EH (cell line): ENCODE data around the gene RTF1.
"Not testable (repeated sequence)": the region's sequence is repeated elsewhere in the genome, so short reads cannot be mapped to it uniquely, and the experiment has no call there.

Source experiments
- DNase-seq: peaks from one replicate; pipeline ENCODE4 v3.0.0-alpha.2; 2015; ENCODE audit warnings: low read depth

RTF1 gene

GRCh38 chr15:41416742-41417417 is at the start of gene RTF1:
Gene RTF1, plus strand, starts transcription at chr15:41417095. Its CDS starts 21 bp downstream, at chr15:41417116.
- peak; percentile 90 for DNase-seq

DNA sequence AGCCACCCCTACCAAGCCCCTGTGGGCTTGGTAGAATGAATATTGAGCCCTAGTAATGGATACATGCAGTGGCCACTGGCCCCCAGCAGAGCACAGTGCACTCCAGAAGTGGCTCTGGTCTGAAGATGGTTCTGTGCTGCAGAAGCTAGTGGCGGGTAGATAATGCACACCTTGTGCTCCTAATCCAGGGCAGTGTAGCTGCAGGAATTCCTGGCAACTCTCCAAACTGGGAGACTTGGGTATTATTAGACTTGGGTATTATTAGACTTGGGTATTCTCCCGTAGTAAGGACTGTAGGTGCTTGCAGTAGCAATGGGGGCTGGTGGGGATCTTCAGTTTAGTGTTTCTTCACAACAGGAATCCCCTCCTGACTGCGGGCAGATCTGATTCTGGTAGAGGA is 49.5 kb upstream of the RTF1 start:
- DNase-seq, result no peak

DNA sequence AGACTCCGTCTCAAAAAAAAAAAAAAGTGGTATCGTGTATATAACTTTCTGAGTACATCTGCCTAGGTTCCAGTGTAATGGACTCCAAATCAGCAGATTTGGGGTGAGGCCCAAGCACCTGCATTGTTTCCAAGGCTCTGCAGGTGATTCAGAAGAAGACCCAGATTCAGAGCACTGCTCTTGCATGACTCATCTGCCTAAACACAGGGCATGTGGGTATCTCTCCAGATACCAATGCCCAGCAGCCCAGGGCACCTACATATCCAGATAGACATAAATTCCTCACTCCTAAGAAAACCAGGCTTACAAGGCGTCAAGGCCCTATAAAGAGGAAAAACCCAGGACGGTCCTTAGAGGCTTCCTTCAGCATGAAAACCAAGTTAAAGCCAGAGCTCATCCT is 38.9 kb upstream of the RTF1 start:
- DNase-seq, result no peak

- not testable (repeated sequence) for DNase-seq
These were observed 32.7 kb upstream of the RTF1 start for GRCh38 chr15:41383974-41384749.

DNA sequence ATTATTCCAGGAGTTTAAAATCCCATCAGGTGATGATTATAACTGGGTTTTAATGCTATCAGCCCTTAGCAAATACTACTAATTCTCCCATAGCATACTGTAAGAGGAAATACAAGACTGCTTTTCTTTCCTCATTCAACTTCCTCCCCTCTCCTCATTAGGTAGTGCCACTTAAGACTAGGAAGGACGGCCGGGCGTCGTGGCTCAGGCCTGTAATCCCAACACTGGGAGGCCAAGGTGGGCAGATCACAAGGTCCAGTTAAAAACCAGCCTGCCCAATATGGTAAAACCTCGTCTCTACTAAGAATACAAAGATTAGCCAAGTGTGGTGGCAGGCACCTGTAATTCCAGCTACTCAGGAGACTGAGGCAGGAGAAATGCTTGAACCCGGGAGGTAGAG is 29.2 kb upstream of the RTF1 start:
- no peak for DNase-seq

DNA sequence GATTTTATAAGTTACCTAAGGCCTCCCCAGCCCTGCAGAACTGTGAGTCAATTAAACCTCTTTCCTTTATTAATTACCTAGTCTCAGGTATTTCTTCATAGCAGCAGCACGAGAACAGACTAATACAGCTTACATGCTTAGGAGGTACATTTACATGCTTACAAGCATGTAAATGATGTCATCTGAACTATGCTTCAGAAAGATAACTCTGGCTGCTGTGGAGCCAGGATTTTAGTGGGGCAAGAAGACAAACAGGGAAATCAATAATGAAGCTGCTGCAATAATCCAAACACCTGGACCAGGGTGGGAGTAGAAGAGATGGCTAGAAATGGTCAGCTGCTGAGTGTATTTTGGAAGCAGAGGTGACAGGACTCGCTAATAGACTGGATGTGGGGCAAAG is 24.2 kb upstream of the RTF1 start:
- DNase-seq, result no peak

DNA sequence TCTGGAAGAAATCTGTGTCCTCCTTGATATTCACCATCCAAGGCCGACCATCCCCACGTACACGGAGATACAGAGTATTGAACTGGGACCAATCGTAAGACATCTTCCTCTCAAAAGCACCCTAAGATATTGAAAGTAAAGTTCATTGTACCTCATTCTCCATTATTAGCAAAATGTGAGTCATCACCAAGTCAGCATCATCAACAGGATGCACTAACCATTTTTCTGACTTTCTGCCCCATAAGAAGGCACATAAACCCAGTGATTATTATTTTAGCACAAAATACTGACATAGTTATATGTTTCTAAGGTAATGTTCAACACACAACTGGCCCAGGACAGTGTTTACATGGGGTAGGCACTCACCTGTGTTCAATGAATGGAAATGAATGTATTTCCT is 22.0 kb upstream of the RTF1 start:
- no peak for DNase-seq

DNA sequence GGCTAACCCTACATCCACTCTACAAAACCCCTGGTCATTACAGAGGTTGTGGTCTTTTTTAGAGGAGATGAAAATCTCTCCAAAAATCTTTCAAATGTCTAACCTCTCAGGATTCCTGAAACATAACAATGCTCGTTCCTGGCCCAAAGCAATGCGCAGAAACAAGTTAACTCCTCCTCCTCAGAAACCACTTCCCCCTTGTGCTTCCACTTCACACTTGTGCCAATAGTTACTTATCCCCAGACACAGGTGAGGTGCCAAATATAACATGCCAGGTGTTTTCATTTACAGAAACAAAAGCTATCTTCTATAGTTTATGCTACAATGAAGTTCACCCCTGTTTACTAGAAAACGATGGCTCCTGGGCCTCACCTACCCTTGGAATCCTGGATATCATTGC is 20.8 kb upstream of the RTF1 start:
- no peak for DNase-seq

GRCh38 chr15:41401904-41402267 is 15.0 kb upstream of the RTF1 start:
- DNase-seq, result no peak

GRCh38 chr15:41407341-41407740 is 9.6 kb upstream of the RTF1 start:
- DNase-seq, result no peak

- DNase-seq, result peak; percentile 54
These were observed 8.7 kb upstream of the RTF1 start for GRCh38 chr15:41408234-41408641.

DNA sequence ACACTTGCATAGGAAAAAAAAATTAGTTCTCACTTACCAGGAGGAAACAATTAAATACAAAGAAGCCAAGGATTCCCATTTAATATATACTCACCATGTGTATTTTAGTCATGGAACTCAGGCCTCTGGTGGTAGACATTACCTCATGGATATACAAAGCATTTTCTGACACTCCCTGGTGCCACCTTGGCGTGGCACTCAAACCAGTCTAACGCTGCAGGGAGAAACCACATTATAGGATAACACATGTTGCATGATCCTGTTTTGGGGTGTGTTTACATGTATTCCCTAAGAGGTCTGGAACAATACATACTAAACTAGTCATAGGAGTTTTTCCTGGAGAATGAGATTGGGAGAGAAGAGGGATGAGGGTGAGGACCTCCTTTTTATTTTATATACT is 5.9 kb upstream of the RTF1 start:
- DNase-seq, result no peak

DNA sequence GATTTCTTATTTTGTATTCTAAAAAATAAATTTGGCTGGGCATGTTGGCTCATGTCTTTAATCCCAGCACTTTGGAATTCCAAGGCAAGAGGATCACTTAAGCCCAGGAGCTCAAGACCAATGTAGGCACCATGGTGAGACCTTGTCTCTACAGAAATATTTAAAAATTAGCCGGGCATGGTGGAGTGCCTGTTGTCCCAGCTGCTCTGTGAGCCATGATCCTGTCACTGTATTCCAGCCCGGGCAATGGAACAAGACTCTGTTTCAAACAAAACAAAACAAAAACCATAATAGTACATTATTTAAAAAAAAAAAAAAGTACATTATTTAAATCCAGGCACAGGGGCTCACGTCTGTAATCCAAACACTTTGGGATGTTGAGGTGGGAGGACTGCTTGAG is 5.5 kb upstream of the RTF1 start:
- no peak for DNase-seq

GRCh38 chr15:41416128-41416741 is 660 bp upstream of the RTF1 start:
- no peak for DNase-seq

DNA sequence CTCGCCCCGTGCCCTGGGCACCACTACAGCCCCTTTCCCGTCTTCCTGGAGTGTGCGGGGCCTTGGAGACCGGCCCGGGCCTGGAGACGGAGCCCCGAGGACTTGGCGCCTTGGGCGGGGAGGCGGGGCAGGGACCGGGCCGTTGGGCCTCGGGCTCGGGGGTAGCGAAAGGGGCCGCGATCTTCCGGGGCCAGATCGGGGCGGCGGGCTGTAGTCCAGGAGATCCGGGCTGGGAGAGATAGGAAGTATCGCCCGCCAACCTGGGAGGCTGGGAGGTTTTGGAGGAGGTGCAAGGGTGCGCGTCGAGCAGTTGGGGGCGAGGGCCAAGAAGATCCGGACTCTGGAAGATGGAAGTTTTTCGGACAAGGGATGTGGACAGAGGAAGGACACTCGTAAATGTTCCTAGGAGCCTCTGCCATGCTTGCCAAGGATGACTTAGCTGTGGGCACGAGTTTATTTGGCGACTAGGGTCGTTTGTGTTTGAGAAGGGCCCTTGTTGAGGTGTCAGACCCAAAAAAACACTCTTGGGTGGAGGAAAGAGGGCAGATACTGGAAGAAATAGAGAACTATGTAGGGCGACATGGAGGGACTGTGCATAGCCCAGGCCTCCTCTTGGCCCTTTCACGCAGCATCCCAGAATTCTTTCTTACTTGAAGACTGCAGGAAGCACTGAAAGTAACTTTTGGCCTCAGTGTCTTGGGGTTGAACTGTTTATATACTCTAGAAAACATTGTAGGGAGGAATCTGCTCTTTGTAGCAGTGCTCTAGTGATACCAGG is 712 bp downstream of the RTF1 start:
- peak; percentile 53 for DNase-seq

GRCh38 chr15:41423979-41424659 is 7.2 kb downstream of the RTF1 start:
- no peak for DNase-seq

DNA sequence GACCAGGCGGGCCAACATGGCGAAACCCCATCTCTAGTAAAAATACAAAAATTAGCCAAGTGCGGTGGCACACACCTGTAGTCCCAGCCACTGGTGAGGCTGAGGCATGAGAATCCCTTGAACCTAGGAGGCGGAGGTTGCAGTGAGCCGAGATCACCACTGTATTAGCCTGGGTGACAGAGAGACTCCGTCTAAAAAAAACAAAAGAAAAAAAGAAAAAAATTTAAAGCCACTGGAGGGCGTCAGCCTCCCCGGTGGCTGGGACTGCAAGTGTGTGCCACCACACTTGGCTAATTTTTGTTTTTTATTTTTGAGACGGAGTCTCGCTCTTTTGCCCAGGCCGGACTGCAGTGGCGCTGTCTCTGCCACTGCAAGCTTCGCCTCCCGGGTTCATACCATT is 7.9 kb downstream of the RTF1 start:
- DNase-seq, result no peak

GRCh38 chr15:41425907-41426306 is 9.0 kb downstream of the RTF1 start:
- DNase-seq, result not testable (repeated sequence)

- no peak for DNase-seq
These were observed 12.4 kb downstream of the RTF1 start for GRCh38 chr15:41429003-41429890.

- no peak for DNase-seq
These were observed 18.3 kb downstream of the RTF1 start for GRCh38 chr15:41435037-41435786.
